Large intestine (tissue), 3 donors: ENCODE data around the gene RAET1L. TPM values are rescaled to one million over a fixed set of nuclear protein-coding genes. Genes with fewer than 3 reads are reported as not detected.
"Not testable (repeated sequence)": the region's sequence is repeated elsewhere in the genome, so short reads cannot be mapped to it uniquely, and the experiment has no call there.

Experiments
- DNase-seq, 2 donors: peaks; one replicate each; pipeline versions ENCODE4 v3.0.0 to v3.0.0-alpha.2; 2013
- H3K27ac ChIP-seq: one replicate; pipeline ENCODE4 v1.5.1; 2013; ENCODE audit warnings: low read length
- H3K27me3 ChIP-seq: 2 replicates; pipeline ENCODE4 v1.6.1; 2013; ENCODE audit warnings: low read length; ENCODE audit not compliant: control insufficient read depth, insufficient read depth
- H3K36me3 ChIP-seq: 2 replicates; pipeline ENCODE4 v1.6.1; 2013; ENCODE audit warnings: low read length; ENCODE audit not compliant: control insufficient read depth, insufficient read depth
- H3K4me1 ChIP-seq: one replicate; pipeline ENCODE4 v1.6.1; 2013; ENCODE audit warnings: low read length; ENCODE audit not compliant: control insufficient read depth, insufficient read depth
- H3K4me3 ChIP-seq: one replicate; pipeline ENCODE4 v1.5.1; 2013; ENCODE audit warnings: low read length
- H3K9me3 ChIP-seq: one replicate; pipeline ENCODE4 v1.6.1; 2013; ENCODE audit warnings: mild to moderate bottlenecking, low read depth, low read length, moderate library complexity; ENCODE audit not compliant: control insufficient read depth
- WGBS: methylation state at CpG from one replicate; pipeline ENCODE4 v1.1.5; 2013; ENCODE audit warnings: low lambda C conversion rate; ENCODE audit not compliant: insufficient coverage; 5-methylcytosine and 5-hydroxymethylcytosine counted together
- polyA plus RNA-seq: library from polyadenylated mRNA; unstranded; fragments of 120-200 nt; gene quantifications from one replicate; pipeline ENCODE4 v1.2.1, GENCODE V29; 2013

The RAET1L gene
- polyA plus RNA-seq, 1 donor: not detected

GRCh38 chr6:150017186-150017521 is 8.2 kb downstream of the RAET1L start:
- H3K36me3 ChIP-seq, DNase-seq, H3K27ac ChIP-seq, H3K4me1 ChIP-seq, H3K9me3 ChIP-seq, H3K4me3 ChIP-seq: not testable (repeated sequence)
- H3K27me3 ChIP-seq: peaks cover 63% of the 10 kb centered on the region
- WGBS: 14% methylated on average over 2 of the region's 5 CpGs

- no peaks in the 10 kb centered on the region for H3K4me1 ChIP-seq
- WGBS: no CpG with 5 or more reads among the region's 6 CpGs
- H3K4me3 ChIP-seq: no peak overlapping the region
- H3K27me3 ChIP-seq: peaks cover 67% of the 10 kb centered on the region
- H3K36me3 ChIP-seq: no peaks in the 10 kb centered on the region
- no peaks in the 10 kb centered on the region for H3K9me3 ChIP-seq
- no peak overlapping the region for H3K27ac ChIP-seq
- DNase-seq: peak; percentile 42 to 46
These were observed 8.8 kb downstream of the RAET1L start for GRCh38 chr6:150016324-150017185.

- not testable (repeated sequence) for DNase-seq, H3K36me3 ChIP-seq, H3K4me3 ChIP-seq, H3K9me3 ChIP-seq, H3K27ac ChIP-seq, H3K4me1 ChIP-seq
- H3K27me3 ChIP-seq: peaks cover 69% of the 10 kb centered on the region
- no CpG with 5 or more reads among the region's 15 CpGs for WGBS
These were observed 9.9 kb downstream of the RAET1L start for GRCh38 chr6:150015281-150016001.

GRCh38 chr6:150014623-150015280 is 10.6 kb downstream of the RAET1L start:
- not testable (repeated sequence) for H3K9me3 ChIP-seq, H3K4me3 ChIP-seq, H3K27ac ChIP-seq, H3K36me3 ChIP-seq, DNase-seq, H3K4me1 ChIP-seq
- peaks cover 73% of the 10 kb centered on the region for H3K27me3 ChIP-seq
- no CpG with 5 or more reads among the region's 50 CpGs for WGBS

GRCh38 chr6:150013785-150014622 is 11.3 kb downstream of the RAET1L start:
- H3K9me3 ChIP-seq, H3K36me3 ChIP-seq, H3K4me1 ChIP-seq, H3K27ac ChIP-seq, H3K4me3 ChIP-seq, DNase-seq: not testable (repeated sequence)
- no CpG with 5 or more reads among the region's 24 CpGs for WGBS
- peaks cover 76% of the 10 kb centered on the region for H3K27me3 ChIP-seq

- not testable (repeated sequence) for H3K27ac ChIP-seq, H3K4me3 ChIP-seq, DNase-seq, H3K9me3 ChIP-seq, H3K36me3 ChIP-seq, H3K4me1 ChIP-seq
- H3K27me3 ChIP-seq: peaks cover 78% of the 10 kb centered on the region
- no CpG with 5 or more reads among the region's 8 CpGs for WGBS
These were observed 12.2 kb downstream of the RAET1L start for GRCh38 chr6:150012846-150013784.

GRCh38 chr6:150008588-150008987 is 16.7 kb downstream of the RAET1L start:
- H3K27me3 ChIP-seq: peaks cover 74% of the 10 kb centered on the region
- WGBS: no CpG with 5 or more reads among the region's 9 CpGs
- no peak overlapping the region for H3K4me3 ChIP-seq

GRCh38 chr6:150006961-150007464 is 18.3 kb downstream of the RAET1L start:
- WGBS: no CpG with 5 or more reads among the region's 7 CpGs
- no peak for DNase-seq
- no peak overlapping the region for H3K27ac ChIP-seq
- no peak overlapping the region for H3K4me3 ChIP-seq
- H3K9me3 ChIP-seq: peaks cover 5% of the 10 kb centered on the region
- H3K36me3 ChIP-seq: no peaks in the 10 kb centered on the region
- H3K27me3 ChIP-seq: peaks cover 65% of the 10 kb centered on the region
- H3K4me1 ChIP-seq: no peaks in the 10 kb centered on the region

More at GRCh38 chr6:150008588-150008987, 16.7 kb downstream of the RAET1L start:
- peaks cover 5% of the 10 kb centered on the region for H3K9me3 ChIP-seq
- DNase-seq: peak in 1 of 2 donors; percentile 24
- no peak overlapping the region for H3K27ac ChIP-seq
- no peaks in the 10 kb centered on the region for H3K4me1 ChIP-seq
- no peaks in the 10 kb centered on the region for H3K36me3 ChIP-seq
